Subcutaneous adipose tissue (tissue), 4 donors: ENCODE data around the gene RDH14. TPM values are rescaled to one million over a fixed set of nuclear protein-coding genes. Genes with fewer than 3 reads are reported as not detected.

Experiments
- total RNA-seq, 4 donors: library from RNA; depleted of rRNA; stranded (reverse); fragments of >200 nt; gene quantifications; one replicate each; pipeline ENCODE4 v1.1.0, GENCODE V29; 2016
- TF ChIP-seq, protein P1 (sequence below): fragments of 450-650 bp; IDR thresholded peaks from one replicate; pipeline ENCODE4 v1.5.1; 2016; ENCODE audit warnings: low read depth, mild to moderate bottlenecking, control low read depth, antibody characterized with exemption, moderate library complexity

RDH14 gene, protein sequence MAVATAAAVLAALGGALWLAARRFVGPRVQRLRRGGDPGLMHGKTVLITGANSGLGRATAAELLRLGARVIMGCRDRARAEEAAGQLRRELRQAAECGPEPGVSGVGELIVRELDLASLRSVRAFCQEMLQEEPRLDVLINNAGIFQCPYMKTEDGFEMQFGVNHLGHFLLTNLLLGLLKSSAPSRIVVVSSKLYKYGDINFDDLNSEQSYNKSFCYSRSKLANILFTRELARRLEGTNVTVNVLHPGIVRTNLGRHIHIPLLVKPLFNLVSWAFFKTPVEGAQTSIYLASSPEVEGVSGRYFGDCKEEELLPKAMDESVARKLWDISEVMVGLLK
- total RNA-seq: 10 to 100 TPM; 22.2 to 36.1 (median 29.5) TPM

DNA sequence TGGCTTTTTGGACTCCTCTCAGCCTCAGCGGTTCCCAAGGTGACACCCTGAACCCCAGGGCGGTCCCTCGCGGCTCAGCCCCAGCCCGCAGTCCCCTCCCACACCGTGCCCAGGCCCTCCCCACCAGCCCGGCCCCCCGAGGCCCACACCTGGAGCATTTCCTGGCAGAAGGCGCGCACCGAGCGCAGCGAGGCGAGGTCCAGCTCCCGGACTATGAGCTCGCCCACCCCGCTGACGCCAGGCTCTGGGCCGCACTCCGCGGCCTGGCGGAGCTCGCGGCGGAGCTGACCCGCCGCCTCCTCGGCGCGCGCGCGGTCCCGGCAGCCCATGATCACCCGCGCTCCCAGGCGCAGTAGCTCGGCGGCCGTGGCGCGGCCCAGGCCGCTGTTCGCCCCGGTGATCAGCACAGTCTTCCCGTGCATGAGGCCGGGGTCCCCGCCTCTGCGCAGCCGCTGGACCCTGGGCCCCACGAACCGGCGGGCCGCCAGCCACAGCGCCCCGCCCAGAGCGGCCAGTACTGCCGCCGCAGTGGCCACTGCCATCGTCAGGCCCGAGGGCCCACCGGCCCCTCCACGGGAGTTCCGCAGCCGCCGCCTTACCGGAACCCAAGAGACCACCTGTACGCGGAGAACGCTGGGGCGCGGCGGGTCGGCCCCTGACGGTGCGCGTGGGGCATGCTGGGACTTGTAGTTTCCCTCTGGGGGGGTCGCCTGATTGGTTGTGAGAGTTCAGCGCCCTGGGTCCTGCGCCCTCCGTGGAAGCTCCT, at the start of gene RDH14:
Gene RDH14, minus strand, starts transcription at position 623 of the 766 bp plus-strand sequence. Its CDS starts 81 bp downstream, at position 542.
- TF ChIP-seq, protein P1, sequence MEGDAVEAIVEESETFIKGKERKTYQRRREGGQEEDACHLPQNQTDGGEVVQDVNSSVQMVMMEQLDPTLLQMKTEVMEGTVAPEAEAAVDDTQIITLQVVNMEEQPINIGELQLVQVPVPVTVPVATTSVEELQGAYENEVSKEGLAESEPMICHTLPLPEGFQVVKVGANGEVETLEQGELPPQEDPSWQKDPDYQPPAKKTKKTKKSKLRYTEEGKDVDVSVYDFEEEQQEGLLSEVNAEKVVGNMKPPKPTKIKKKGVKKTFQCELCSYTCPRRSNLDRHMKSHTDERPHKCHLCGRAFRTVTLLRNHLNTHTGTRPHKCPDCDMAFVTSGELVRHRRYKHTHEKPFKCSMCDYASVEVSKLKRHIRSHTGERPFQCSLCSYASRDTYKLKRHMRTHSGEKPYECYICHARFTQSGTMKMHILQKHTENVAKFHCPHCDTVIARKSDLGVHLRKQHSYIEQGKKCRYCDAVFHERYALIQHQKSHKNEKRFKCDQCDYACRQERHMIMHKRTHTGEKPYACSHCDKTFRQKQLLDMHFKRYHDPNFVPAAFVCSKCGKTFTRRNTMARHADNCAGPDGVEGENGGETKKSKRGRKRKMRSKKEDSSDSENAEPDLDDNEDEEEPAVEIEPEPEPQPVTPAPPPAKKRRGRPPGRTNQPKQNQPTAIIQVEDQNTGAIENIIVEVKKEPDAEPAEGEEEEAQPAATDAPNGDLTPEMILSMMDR: no peak

DNA sequence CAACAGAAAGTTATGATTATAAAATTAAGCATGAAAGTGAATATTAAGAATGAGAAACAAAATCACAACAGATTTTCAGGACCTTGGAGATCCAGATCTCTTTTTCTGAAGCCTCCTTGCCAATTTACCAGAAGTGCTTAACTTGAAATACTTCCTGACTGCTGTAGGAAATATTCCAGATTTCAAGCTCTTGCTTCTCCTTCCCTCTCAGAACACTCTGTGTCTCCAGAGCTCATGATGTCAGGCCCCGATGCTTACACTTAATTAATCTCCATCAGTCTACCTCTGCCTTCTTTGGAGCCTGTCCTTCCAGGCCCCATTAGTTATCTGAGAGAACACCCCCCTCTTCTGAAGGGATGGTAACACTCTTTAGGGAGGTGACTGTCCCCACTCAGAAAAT, 49.6 kb upstream of the RDH14 start:
- TF ChIP-seq, protein P1: no peak

DNA sequence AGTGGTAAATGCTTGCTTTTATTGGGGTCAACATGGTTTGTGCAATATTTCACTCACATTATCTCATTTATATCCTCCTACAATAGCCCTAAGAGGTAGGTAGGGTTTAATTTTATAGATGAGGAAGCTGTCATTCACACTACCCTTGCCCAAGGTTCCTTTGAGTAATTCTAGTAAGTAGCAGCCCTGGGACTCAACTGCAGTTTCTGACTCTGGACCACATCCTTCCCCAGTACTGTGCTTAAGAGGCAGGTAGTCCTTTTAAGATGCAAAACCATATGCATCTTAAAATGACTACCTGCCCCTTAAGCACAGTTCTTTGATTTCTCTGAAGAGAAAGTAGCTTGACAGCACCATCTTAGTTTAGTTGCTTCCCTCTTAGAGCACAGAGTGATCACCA, 44.7 kb upstream of the RDH14 start:
- TF ChIP-seq, protein P1: no peak

DNA sequence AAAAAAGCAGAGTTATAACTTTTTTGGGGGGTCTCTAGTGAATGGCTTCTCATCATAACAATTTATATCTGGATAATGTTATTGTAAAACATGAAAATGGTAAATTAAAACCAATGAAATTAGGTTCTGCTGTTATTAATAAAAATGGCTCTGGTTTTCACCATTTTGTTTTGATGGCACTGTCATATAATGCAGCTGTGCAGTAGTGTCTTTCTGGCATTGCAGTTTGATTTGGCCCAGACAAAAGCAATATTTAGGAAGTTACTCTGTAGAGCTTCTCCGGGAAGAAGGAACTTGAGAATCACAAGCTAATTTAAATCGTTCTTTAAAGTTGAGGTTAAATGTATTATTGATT, 44.1 kb upstream of the RDH14 start:
- TF ChIP-seq, protein P1: no peak

DNA sequence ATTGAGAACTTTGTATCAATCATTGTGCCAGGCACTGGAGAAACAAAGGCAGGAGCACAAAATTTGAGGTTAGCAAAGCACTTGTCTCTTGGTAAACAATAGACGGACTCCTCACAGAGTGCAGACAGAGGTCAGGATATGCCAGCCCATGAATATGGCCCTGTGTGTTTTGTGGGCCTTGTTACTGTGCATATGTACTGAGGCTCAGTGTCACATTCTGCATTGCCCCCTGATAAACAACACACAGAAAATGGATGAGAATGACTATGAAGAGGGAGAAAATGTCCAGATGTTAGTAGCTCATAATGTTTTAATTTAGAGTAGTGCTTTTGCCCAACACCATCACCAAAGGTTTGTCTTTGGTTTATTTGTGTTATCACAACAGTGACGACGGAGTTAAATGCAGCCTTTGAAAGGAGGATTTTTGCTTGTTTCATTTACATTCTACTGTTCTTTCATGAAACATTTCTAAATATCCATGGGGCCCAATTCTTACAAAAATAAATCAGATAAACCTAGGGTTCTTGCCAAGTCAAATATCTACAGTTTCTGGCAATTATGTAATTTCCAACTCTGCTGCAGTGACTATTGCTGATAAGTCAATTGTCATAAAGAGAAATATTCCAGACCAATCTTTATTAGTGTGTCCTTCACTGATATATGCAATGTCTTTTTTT, 43.5 kb upstream of the RDH14 start:
- TF ChIP-seq, protein P1: no peak

DNA sequence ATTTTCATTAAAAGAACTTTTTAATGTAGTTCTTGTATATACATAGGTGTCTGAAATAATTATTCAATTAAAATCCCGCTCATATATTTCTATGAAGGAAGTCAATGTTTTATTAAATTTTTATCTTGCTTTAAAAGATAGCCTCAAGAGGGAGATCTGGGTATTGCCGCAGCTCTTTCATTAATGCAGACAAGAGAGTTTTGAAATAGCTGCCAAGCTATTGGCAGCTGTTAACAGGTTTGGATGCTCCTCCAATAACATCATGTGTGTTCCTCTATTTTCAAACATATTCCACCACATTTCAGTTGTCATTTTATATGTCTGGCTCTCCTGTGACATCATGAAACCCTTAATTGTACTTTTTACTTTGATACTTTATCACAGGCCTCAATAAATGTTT, 41.8 kb upstream of the RDH14 start:
- TF ChIP-seq, protein P1: no peak

DNA sequence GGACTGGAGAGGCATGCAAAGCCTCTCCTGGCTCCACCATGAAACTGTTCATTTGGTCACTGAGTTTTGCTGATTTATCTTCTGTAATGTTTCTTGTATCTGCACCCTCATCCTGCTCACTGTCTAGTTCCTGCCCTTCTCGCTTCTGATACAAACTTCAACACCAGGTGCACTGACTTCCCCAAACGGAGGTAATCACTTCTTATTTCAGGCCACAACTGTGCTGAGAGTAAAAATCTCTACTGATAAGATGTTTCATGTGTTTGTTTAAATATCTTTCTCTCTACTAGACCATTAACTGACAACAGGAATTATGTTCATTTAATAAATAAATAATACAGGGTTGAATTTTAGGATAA, 39.8 kb upstream of the RDH14 start:
- TF ChIP-seq, protein P1: no peak
